Upper lobe of left lung (tissue), 4 donors: Measurements from ENCODE around the gene KRT23.

Experiments used
- EP300 ChIP-seq, 4 donors: sonication (generic); formaldehyde crosslinking; IDR thresholded peaks; one replicate each; pipeline ENCODE4 v1.5.1; 2017; ENCODE audit warnings: antibody characterized with exemption in 4 of 4, control low read depth in 2 of 4
- POLR2A ChIP-seq, 4 donors: fragments of 450-650 bp; IDR thresholded peaks; one replicate each; pipeline ENCODE4 v1.5.1; 2016 to 2017; ENCODE audit warnings: antibody characterized with exemption in 4 of 4, mild to moderate bottlenecking in 2 of 4
- TF ChIP-seq, protein P1 (sequence below), 6 experiments: fragments of 450-650 bp in 4 of 6; fragments of 200-600 bp in 2 of 6; sonication (generic) in 2 of 6; IDR thresholded peaks; one replicate each; pipeline ENCODE4 v1.5.1; 2016 to 2019; ENCODE audit warnings: antibody characterized with exemption in 6 of 6

DNA sequence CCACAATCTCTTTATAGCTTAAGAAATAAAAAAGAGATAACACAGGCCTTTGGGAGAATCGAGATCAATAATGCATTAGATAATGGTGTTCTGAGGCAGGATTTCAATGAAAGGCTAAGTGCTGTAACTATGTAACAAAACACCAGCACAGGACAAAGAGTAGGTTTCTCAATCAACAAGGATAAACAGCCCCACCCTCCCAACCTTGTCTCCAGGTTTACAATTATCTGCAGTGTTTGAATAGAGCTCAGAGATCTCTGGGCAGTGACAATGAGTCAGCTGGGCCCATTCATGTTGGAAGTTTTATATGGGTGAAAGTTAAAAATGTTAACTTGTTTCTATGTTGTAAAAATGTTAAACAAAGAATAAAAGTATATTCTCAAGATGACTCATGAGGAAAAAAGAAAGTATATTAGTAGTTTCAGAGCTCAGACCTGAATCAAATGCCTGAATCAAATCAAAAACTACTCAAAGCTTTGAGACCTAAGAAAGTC, 35.4 kb downstream of the KRT23 start:
- TF ChIP-seq, protein P1, sequence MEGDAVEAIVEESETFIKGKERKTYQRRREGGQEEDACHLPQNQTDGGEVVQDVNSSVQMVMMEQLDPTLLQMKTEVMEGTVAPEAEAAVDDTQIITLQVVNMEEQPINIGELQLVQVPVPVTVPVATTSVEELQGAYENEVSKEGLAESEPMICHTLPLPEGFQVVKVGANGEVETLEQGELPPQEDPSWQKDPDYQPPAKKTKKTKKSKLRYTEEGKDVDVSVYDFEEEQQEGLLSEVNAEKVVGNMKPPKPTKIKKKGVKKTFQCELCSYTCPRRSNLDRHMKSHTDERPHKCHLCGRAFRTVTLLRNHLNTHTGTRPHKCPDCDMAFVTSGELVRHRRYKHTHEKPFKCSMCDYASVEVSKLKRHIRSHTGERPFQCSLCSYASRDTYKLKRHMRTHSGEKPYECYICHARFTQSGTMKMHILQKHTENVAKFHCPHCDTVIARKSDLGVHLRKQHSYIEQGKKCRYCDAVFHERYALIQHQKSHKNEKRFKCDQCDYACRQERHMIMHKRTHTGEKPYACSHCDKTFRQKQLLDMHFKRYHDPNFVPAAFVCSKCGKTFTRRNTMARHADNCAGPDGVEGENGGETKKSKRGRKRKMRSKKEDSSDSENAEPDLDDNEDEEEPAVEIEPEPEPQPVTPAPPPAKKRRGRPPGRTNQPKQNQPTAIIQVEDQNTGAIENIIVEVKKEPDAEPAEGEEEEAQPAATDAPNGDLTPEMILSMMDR (IDR thresholded peaks at IDR 0.05): no peak
- TF ChIP-seq POLR2A (IDR thresholded peaks at IDR 0.05): no peak
- no peak for TF ChIP-seq EP300 (IDR thresholded peaks at IDR 0.05)
